Left ventricle myocardium inferior (tissue), 1 donor: ENCODE results near the gene ZNF837. TPM values are rescaled to one million over a fixed set of nuclear protein-coding genes. Genes with fewer than 3 reads are reported as not detected.

Source experiments
- DNase-seq: peaks from one replicate; pipeline ENCODE4 v3.0.0-alpha.2; 2020
- H3K27ac ChIP-seq: fragments of 200-600 bp; replicated peaks from 2 replicates; pipeline ENCODE4 v1.8.0; 2021
- H3K27me3 ChIP-seq: fragments of 200-600 bp; 2 replicates; pipeline ENCODE4 v1.8.0; 2021; ENCODE audit warnings: low read depth
- H3K36me3 ChIP-seq: fragments of 200-600 bp; 2 replicates; pipeline ENCODE4 v1.8.0; 2021
- H3K4me1 ChIP-seq: fragments of 200-600 bp; 2 replicates; pipeline ENCODE4 v1.8.0; 2021
- H3K4me3 ChIP-seq: fragments of 200-600 bp; 2 replicates; pipeline ENCODE4 v1.8.0; 2021; ENCODE audit warnings: mild to moderate bottlenecking, moderate library complexity
- H3K9me3 ChIP-seq: fragments of 200-600 bp; replicated peaks from 2 replicates; pipeline ENCODE4 v1.8.0; 2021
- CTCF ChIP-seq: fragments of 200-600 bp; IDR thresholded peaks from 2 replicates; pipeline ENCODE4 v1.8.0; 2021; ENCODE audit warnings: antibody characterized with exemption, mild to moderate bottlenecking, borderline replicate concordance
- intact Hi-C: fragments of 100-400 bp; cut with micrococcal nuclease; formaldehyde crosslinking; loops from one replicate; pipeline ENCODE4 v1.11.0; 2022
- long read RNA-seq: library from polyadenylated mRNA; unstranded; transcript quantifications from one replicate; pipeline ENCODE4 v2.0.0, GENCODE V29; 2021
- total RNA-seq: library from RNA; stranded (reverse); fragmentation: NEBNext Ultra II Directional; extraction: Animal tissue kit (Norgen Biotek cat#: 25700); gene quantifications from one replicate; pipeline ENCODE4 v1.2.1, GENCODE V29; 2021
- donor health status: DM: no; HTN: yes; CAD: no; lungs with severe emphysema.

Gene ZNF837
- total RNA-seq, result 0.19 TPM
- long read RNA-seq, partial matches to known transcripts, result 0 of 1 reads
- long read RNA-seq, other reads (novel, unspliced or antisense), result 0 of 1 reads

GRCh38 chr19:58380662-58381459 lies at the start of gene ZNF837:
Gene ZNF837 (minus strand): TSS chr19:58381030. CDS start chr19:58369332, 11,698 bp downstream.
- intact Hi-C loops, result no loop called here
- DNase-seq, result peak; percentile 99
- Histone ChIP-seq H3K27me3 (no peaks in the 10 kb centered on the region), H3K4me1 (peaks cover 36% of the 10 kb centered on the region), H3K9me3 (no peaks in the 10 kb centered on the region), H3K36me3 (no peaks in the 10 kb centered on the region), H3K4me3 (peak within 1 kb of the TSS; percentile 89), H3K27ac (peak within 1 kb of the TSS; percentile 99)
- peak; percentile 5 for TF ChIP-seq CTCF

- Histone ChIP-seq H3K36me3 (peaks cover 49% of the 10 kb centered on the region), H3K4me3 (no peak overlapping the region), H3K4me1 (no peaks in the 10 kb centered on the region), H3K27ac (no peak overlapping the region), H3K27me3 (no peaks in the 10 kb centered on the region), H3K9me3 (peaks cover 90% of the 10 kb centered on the region)
- no peak for DNase-seq
- intact Hi-C loops, result no loop called here
- no peak for TF ChIP-seq CTCF
Measured at GRCh38 chr19:58429745-58430144, 48.9 kb upstream of the ZNF837 start.

- H3K4me1 ChIP-seq, result no peaks in the 10 kb centered on the region
- TF ChIP-seq CTCF, result no peak
- H3K36me3 ChIP-seq, result peaks cover 38% of the 10 kb centered on the region
- peaks cover 78% of the 10 kb centered on the region for H3K9me3 ChIP-seq
- DNase-seq, result no peak
- no peak overlapping the region for H3K27ac ChIP-seq
- no peaks in the 10 kb centered on the region for H3K27me3 ChIP-seq
- no peak overlapping the region for H3K4me3 ChIP-seq
- intact Hi-C loops, result no loop called here
Measured at GRCh38 chr19:58428617-58429016, 47.8 kb upstream of the ZNF837 start.

GRCh38 chr19:58417071-58417470 lies 36.2 kb upstream of the ZNF837 start:
- peaks cover 54% of the 10 kb centered on the region for H3K36me3 ChIP-seq
- H3K4me1 ChIP-seq, result no peaks in the 10 kb centered on the region
- H3K4me3 ChIP-seq, result no peak overlapping the region
- peaks cover 10% of the 10 kb centered on the region for H3K9me3 ChIP-seq
- no peak for DNase-seq
- TF ChIP-seq CTCF, result no peak
- intact Hi-C loops, result no loop called here
- H3K27me3 ChIP-seq, result no peaks in the 10 kb centered on the region
- H3K27ac ChIP-seq, result no peak overlapping the region

GRCh38 chr19:58416604-58417003 lies 35.8 kb upstream of the ZNF837 start:
- Histone ChIP-seq H3K27ac (no peak overlapping the region), H3K4me3 (no peak overlapping the region), H3K36me3 (peaks cover 50% of the 10 kb centered on the region), H3K9me3 (peaks cover 10% of the 10 kb centered on the region), H3K4me1 (no peaks in the 10 kb centered on the region), H3K27me3 (no peaks in the 10 kb centered on the region)
- DNase-seq, result no peak
- TF ChIP-seq CTCF, result no peak
- intact Hi-C loops, result no loop called here
